GM19372 (cell line): ENCODE data around the gene SRGAP2.
"Not testable (repeated sequence)": the region's sequence is repeated elsewhere in the genome, so short reads cannot be mapped to it uniquely, and the experiment has no call there.

Experiments
- ATAC-seq: cut with Tn5 transposase; IDR thresholded peaks from one replicate; pipeline ENCODE4 v1.9.1; 2021; ENCODE audit warnings: mild to moderate bottlenecking, low read depth, moderate library complexity; ENCODE audit not compliant: unreplicated experiment

SRGAP2 gene

DNA sequence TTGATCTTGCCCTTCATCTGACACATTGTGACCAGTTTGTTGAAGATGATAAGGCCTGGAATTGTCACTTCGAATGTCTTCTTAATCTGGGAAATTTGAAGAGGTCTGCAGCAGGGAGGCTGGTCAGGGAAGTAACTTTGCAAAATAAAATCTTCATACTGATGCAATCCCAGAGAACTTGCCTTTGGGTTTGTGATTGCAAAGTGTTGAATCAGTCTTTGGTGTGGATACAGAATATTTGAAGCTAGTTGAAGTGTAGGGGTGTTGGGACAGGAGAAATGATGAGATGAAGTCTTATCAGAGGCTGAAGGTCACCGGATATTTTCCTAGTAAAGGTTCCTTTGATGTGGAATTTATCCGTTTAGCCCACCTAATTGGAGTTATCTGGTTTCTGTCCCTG, 42.1 kb downstream of the SRGAP2 start:
- ATAC-seq: not testable (repeated sequence)

DNA sequence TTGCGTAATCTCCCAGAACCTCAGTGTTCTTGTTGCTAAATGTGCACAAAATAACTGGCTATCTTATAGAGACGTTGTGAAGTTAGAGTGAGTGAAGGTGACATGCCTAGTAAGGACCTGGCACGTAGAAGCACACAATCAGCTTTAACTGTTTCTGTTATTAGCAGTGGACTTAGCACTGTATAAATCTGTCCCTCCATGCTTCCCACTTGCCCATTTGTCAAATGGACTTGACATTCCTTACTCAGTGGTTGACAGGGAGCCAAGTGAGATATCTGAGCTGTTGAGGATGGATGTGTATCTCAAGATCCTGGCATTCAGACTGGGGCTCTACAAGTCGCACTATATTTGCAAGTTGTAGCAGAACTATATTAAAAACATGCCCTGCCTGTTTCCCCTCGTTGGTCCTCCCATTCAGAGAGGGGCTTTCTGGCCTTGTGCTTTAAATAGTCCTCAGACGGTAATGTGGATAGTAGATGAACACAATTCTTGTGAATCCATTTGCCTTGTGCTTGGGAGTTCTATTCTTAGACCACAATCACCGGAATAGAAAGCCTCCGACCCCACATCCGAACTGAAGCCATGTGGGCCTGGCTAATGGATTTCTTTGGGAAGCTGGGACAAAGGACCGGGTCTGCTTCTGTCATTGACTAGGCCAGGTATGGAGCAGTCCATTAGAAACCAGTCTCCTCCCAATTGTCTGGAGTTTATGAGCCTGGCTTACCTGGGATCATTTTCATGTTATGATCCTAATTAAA, 43.0 kb downstream of the SRGAP2 start:
- ATAC-seq: not testable (repeated sequence)

DNA sequence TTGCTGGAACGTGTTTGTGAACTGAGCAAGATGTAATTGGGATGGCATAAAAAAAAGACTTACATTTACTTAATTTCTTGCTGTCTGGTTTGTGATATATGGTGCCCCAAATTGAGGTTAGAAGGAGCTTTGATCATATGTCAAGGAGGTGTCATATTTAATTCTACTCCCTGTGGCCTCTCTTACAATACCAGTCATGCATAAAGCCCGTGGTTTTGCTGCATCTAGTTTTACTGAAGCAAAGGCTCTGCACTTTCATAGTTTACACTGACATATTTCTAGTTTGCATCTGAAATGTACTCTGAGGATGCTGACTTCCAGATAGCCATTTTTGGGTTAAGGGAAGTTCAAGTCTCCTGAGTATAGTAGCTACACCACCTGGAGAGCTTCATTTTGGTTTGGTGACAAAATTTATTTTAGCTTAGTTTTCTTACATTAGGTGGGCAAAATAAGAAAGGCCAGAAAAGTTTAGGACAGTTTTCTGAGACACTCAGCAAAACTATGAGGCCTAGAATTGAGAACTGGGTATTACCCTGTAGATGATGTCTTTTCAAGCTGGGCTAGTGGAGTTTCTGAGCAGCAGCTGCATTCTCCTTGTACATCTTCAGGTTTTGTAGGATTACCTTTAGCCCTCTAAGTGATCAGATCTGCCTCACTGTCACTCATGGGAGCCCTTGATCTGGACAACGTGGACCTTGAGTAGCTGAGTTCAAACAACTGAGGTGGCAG, 47.8 kb downstream of the SRGAP2 start:
- ATAC-seq: not testable (repeated sequence)

DNA sequence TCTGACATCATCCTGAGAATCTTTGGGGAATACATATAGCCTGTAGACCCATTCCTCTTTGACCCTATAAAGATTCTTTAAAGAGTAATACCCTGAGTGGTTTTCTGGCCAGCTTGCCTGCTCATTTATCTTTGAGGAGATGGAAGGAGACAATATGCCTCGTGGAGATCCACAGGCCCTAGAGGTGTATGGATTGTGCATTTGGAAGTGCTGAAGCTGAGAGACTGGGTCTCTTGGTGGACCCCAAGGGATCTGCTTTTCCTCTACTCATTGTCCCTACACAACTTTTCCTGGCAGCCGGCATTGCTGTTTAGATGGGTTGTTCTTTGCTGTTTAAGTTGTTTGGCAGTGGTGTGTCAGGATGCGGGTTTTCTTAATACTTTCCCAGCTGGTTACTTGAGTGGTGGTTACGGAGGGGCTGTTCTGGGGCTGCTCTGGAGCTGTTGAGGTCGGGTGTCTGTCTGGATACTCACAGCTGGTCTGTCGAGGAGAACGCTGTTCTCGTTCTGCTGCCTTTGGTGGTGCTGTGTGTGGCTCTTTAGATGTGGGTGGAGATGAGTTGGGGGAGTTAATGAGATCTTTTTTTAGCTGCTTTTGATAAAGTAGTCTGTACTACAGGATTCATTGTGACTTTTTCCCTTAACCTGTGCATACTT, 49.5 kb downstream of the SRGAP2 start:
- not testable (repeated sequence) for ATAC-seq
